Activated naive CD4-positive, alpha-beta T cell treated with Interleukin-2 at 50 U/mL for 16 hours (primary cell): Measurements from ENCODE around the gene GSTO1.
A peak's percentile ranks its signal among the peaks of the same experiment; 100 is the strongest.

Source experiments
- DNase-seq: peaks from one replicate; pipeline ENCODE4 v3.0.0-alpha.2; 2020

GSTO1 gene

DNA sequence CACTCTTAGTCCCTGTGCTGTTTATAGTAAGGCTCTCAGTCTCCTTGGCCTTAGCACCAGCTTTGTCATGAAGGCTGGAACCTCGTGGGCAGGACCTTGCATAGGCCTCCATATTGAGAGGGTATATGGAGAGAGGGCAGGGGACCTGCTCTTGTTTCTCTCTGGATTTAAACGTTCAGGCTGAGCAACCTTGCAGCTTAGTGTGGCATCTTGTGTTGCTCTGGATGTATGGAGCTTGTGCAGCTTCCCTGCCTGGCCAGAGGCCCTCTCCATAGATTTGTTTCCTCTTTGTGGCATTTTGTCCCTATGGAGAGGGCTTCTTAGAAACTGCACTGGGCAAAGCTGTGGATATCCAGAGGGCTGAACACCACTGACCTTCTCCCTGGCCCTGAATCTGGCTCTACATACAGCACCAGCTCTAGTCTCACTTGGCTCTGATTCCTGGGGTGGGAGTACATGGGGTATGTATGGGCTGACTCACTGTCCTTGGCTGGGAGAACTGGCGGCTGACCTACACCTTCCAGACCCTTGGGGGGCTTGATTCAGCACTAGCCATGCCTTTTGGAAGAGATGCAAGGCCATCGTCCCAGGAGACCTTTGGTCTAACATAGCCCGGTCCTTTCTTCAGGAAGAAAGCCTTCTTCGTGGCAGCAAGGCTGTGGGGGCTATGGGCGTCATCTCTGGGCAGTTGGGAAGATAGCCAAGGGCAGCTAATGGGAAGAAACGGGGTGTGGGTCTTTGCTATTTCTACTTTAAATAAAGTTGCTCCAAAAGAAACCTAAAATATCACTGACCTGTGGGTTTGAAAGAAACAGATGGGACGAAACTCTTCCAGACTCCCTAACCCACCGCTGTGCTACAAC is 53.1 kb downstream of the GSTO1 start:
- no peak for DNase-seq

GRCh38 chr10:104308439-104308903 is 53.8 kb downstream of the GSTO1 start:
- peak; percentile 22 for DNase-seq

DNA sequence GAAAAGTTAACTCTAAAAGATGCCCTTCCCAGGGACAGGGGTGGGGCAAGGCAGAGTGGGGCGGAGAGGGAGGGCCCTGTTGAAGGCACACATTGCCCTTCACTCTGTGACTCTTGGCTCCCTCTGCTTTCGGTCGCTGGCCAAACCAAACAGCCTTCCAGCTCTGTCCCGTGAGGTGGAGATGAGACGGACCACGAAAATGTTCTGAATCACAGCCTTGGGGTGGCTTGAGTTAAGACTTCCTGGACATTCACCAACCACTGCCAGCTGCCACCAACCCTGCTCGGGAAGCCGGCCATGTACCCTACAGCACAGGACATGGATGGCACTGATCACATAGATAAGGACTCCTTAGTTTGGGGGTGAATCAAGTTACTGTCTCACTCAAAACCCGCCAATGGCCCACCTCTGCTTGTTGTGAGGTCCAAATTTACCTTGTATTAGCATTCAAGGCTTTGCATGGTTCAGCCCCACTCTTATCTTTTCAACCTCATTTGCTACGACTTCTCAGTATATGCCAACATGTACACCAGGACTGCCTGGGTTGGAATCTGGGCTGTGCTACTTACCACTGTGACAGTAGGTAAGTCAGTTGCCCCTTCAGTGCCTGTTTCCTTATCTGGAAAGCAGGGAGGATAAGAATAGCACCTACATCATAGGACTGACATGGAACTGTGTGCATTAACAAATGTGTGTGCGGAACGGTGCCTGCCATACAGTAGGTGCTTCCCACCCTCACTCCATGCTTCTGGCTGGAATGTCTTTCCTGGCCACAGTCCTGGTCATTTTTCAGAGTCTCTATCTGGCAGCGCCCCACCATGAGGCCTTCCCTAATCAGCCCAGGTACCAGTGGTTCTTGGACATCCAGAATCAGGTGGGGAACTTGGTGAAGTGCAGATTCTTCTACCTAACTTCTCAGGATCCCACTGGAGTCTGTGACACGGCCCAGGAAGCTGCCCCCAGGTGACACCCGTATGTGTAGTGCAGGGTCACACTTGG is 55.6 kb downstream of the GSTO1 start:
- no peak for DNase-seq

DNA sequence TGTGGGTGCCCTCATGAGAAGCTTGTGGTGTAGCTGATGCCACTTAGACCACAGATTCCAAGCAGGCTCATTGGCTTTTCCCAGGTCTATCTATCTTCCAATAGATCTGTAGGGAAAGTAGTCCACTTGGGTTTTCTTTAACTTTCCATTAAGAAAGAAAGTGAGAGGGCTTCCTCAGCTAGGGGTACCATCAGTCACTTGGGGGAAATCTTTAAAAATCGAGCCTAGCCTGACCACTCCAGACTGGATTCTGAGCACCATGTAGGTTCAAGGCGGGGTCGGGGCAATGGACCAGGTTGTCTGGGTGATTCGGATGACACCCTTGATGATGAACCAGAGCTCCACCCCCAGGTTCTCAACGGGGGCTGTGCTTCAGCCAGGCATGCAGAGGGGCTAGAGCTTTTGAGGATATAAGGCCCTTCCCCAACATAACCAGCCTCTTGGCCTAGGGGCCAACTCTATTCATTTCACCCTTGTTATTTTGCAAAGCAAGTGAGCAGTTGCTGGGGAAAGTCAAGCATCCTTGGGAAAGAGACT is 56.6 kb downstream of the GSTO1 start:
- DNase-seq: no peak

DNA sequence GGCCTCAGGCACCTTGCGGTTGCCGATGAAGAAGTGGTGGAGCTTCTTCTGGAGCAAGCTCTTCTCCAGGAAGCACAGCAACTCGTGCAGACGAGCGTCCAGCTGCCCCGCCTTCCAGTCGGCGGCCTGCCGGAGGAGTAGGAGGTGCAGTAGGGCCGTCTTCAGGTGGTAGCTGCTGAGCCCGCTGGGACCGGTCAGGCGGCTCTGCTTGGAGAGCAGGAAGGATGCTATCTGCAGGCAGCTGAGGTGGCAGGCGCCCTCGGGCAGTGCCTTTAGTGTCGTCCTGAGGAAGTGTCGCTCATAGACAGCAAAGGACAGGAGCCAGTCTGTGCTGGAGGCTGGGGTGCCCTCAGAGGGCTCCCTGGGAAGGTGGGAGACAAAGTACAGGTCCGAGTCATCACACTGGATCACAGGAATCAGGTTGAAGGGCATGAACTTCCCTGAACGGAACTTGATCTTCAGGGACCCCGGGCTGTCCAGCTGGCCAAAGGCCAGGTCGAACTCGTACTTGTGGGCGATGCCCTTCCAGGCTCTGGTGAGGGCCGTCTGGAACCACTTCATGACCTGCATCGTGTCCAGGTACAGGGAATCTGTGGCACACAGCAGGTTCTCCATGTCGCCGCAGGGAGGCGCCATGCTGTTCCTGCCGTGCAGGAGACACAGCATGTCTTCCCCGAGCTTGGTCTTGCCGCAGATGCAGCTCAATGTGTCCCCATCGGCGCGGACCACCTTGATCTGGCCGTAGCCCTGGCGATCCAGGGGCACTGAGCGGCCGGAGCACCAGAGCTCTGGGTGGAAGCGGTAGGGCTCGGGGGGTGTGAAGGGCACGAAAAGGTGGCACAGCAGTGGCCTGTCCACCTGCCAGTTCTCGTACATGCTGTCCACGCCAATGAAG is 60.1 kb downstream of the GSTO1 start:
- no peak for DNase-seq

DNA sequence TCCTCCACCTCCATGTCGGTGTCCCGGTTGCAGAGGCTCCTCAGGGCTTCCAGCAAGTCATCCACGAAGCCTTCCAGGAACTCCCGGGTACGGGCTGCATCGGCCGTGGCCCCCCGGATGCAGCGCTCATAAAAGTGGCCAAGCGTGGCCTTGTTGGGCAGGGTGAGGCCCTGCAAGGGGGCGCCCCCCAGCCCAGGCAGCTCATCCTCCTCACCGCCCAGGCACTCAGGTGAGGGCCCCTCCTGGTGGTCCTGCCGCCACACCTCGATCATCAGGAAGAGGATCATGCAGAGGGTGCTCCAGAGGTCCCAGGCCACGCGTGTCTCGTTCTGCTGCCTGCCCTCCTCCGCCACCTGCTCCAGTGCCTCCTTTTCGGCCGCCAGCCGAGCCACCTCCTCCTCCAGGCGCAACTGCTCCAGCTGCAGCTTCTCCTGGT is 60.8 kb downstream of the GSTO1 start:
- DNase-seq: no peak

- DNase-seq: no peak
Measured at GRCh38 chr10:104316321-104317099, 61.8 kb downstream of the GSTO1 start.
